ENCODE results near the gene TLCD5.

DNA sequence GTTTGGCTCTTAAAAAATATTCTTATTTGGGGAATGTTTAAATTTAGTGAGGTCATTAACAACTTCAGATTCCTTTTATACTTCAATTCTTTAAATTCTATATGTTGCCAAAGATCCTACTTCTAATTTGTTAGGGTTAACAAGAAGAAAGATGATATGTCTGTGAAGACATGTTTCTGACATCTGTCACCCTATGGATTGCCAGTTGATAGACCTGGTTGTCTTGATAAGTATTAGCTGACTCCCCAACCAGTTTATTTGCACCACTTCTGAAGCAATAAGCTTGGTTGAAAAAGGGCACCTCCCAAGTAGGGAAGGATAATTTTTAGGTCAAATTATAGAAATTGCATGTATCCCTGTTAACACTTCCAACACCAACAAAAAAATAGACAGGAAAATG, 40.4 kb downstream of the TLCD5 start:
- TF ChIP-seq CTCF (IDR thresholded peaks at IDR 0.05) (no peak), POLR2A (IDR thresholded peaks at IDR 0.05) (no peak), EP300 (IDR thresholded peaks at IDR 0.05) (no peak), POLR2AphosphoS5 (IDR thresholded peaks at IDR 0.05) (no peak)
